SU-DHL-6 (cell line): ENCODE results near the gene WDR19.

Experiments
- CTCF ChIP-seq: fragments of 200-600 bp; sonication (generic); IDR thresholded peaks from one replicate; pipeline ENCODE4 v1.5.1; 2017; ENCODE audit warnings: antibody characterized with exemption, mild to moderate bottlenecking, low read length, moderate library complexity; ENCODE audit not compliant: insufficient read depth, poor library complexity, severe bottlenecking
- EZH2phosphoT487 ChIP-seq: fragments of 200-600 bp; sonication (generic), shearing (Covaris generic); conservative IDR thresholded peaks from 2 replicates; pipeline ENCODE4 v1.6.1; 2018; ENCODE audit warnings: mild to moderate bottlenecking, antibody characterized with exemption, low read length, moderate library complexity, mixed read lengths

GRCh38 chr4:39179681-39180080, 2.6 kb upstream of the WDR19 start:
- no peak for TF ChIP-seq CTCF
- TF ChIP-seq EZH2phosphoT487: no peak
